Endothelial cell of umbilical vein (primary cell): ENCODE data around the gene RAD9A. TPM values are rescaled to one million over a fixed set of nuclear protein-coding genes. Genes with fewer than 3 reads are reported as not detected.

ENCODE experiments used
- BruUV-seq: library from RNA; stranded (reverse); fragments of 400-500 nt; replicated peaks from 2 replicates; lab custom pipeline; 2021; lab: Mats Ljungman, UMichigan
- CTCF ChIA-PET: fragments of 300-600, 350-600 bp; sonication (Branson Sonifier 250); formaldehyde crosslinking; loops from one replicate; lab custom pipeline; 2021; ENCODE audit warnings: antibody characterized with exemption, inconsistent platforms; lab: Charles Lee
- POLR2A ChIA-PET: fragments of 300-600, 350-600 bp; sonication (Branson Sonifier 250); formaldehyde crosslinking; loops from one replicate; lab custom pipeline; 2021; ENCODE audit warnings: antibody characterized with exemption, inconsistent platforms; lab: Charles Lee
- DNase-seq: peaks from one replicate; pipeline ENCODE4 v3.0.0-alpha.2; 2011; ENCODE audit warnings: low read depth, low spot score
- FAIRE-seq: peaks from 2 replicates; lab custom pipeline; 2011; peaks lifted over from hg19 to GRCh38; lab: Jason Lieb, UNC
- H2AFZ ChIP-seq: 2 replicates; pipeline ENCODE4 v1.6.0; 2012; ENCODE audit warnings: low read depth, low read length, control low read depth, inconsistent platforms
- H3K27ac ChIP-seq: 2 replicates; pipeline ENCODE4 v1.5.1; 2011; ENCODE audit warnings: low read depth, mild to moderate bottlenecking, control low read depth, low read length, moderate library complexity; ENCODE audit not compliant: insufficient read depth
- H3K27me3 ChIP-seq, 2 experiments: 2 replicates each; pipeline versions ENCODE4 v1.6.0 to v1.6.1; 2011; ENCODE audit warnings: low read length in 2 of 2, mixed read lengths in 1 of 2; ENCODE audit not compliant: control insufficient read depth in 2 of 2, insufficient read depth in 2 of 2
- H3K36me3 ChIP-seq, 2 experiments: 2 replicates in 1 of 2; 3 replicates in 1 of 2; pipeline ENCODE4 v1.5.1; 2011; ENCODE audit warnings: low read length in 2 of 2, mild to moderate bottlenecking in 1 of 2, moderate library complexity in 1 of 2; ENCODE audit not compliant: control insufficient read depth in 2 of 2, insufficient read depth in 2 of 2; ENCODE audit errors: extremely low read depth in 1 of 2
- H3K4me1 ChIP-seq: 3 replicates; pipeline ENCODE4 v1.5.1; 2011; ENCODE audit warnings: mild to moderate bottlenecking, low read length; ENCODE audit not compliant: control insufficient read depth, insufficient read depth; ENCODE audit errors: extremely low read depth
- H3K4me2 ChIP-seq: 2 replicates; pipeline ENCODE4 v1.6.1; 2011; ENCODE audit warnings: low read length, control low read depth, mixed read lengths; ENCODE audit not compliant: insufficient read depth
- H3K4me3 ChIP-seq, 3 experiments: fragments of 200-600 bp in 1 of 3; sonication (generic), shearing (Covaris generic) in 1 of 3; replicated peaks in 1 of 3; 2 replicates each; pipeline ENCODE4 v1.5.1; 2011 to 2016; ENCODE audit warnings: control low read depth in 3 of 3, low read length in 3 of 3, mild to moderate bottlenecking in 2 of 3, inconsistent platforms in 1 of 3, low read depth in 1 of 3, moderate library complexity in 1 of 3; ENCODE audit not compliant: insufficient read depth in 1 of 3
- H3K79me2 ChIP-seq: 2 replicates; pipeline ENCODE4 v1.6.0; 2012; ENCODE audit warnings: low read length, inconsistent platforms; ENCODE audit not compliant: control insufficient read depth, insufficient read depth
- H3K9ac ChIP-seq: replicated peaks from 2 replicates; pipeline ENCODE3; 2011; ENCODE audit warnings: low read length, control low read depth; ENCODE audit not compliant: insufficient read depth; ENCODE audit errors: extremely low read depth
- H3K9me1 ChIP-seq: replicated peaks from 3 replicates; pipeline ENCODE4 v1.6.0; 2011; ENCODE audit warnings: mild to moderate bottlenecking, low read length; ENCODE audit not compliant: control insufficient read depth, insufficient read depth; ENCODE audit errors: extremely low read depth
- H3K9me3 ChIP-seq: replicated peaks from 2 replicates; pipeline ENCODE4 v1.5.1; 2012; ENCODE audit warnings: low read length, inconsistent platforms; ENCODE audit not compliant: control insufficient read depth, insufficient read depth
- H4K20me1 ChIP-seq: replicated peaks from 2 replicates; pipeline ENCODE3; 2011; ENCODE audit warnings: mild to moderate bottlenecking, low read length; ENCODE audit not compliant: control insufficient read depth, insufficient read depth; ENCODE audit errors: extremely low read depth
- CTCF ChIP-seq, 2 donors: IDR thresholded peaks; 1 replicate in 1 of 2; 2 replicates in 1 of 2; pipeline ENCODE4 v1.5.1; 2011; ENCODE audit warnings: low read length in 2 of 2, mild to moderate bottlenecking in 2 of 2, moderate library complexity in 2 of 2, control low read depth in 1 of 2, inconsistent platforms in 1 of 2, low read depth in 1 of 2; ENCODE audit not compliant: insufficient read depth in 1 of 2; ENCODE audit errors: extremely low read depth in 1 of 2
- EZH2 ChIP-seq: IDR thresholded peaks from 2 replicates; pipeline ENCODE4 v1.6.1; 2012; ENCODE audit warnings: borderline replicate concordance, low read depth, mild to moderate bottlenecking, moderate library complexity, low read length, inconsistent platforms; ENCODE audit not compliant: severe bottlenecking
- FOS ChIP-seq: IDR thresholded peaks from 2 replicates; pipeline ENCODE4 v1.6.1; 2011; ENCODE audit warnings: mild to moderate bottlenecking, low read length, moderate library complexity, borderline replicate concordance; ENCODE audit not compliant: insufficient read depth
- GATA2 ChIP-seq: IDR thresholded peaks from 2 replicates; pipeline ENCODE4 v1.7.0; 2011; ENCODE audit warnings: low read depth, mild to moderate bottlenecking, moderate library complexity, mixed read lengths, low read length; ENCODE audit not compliant: insufficient read length, insufficient read depth
- JUN ChIP-seq: IDR thresholded peaks from 2 replicates; pipeline ENCODE4 v1.6.1; 2011; ENCODE audit warnings: borderline replicate concordance, low read depth; ENCODE audit not compliant: insufficient read length, insufficient read depth
- MAX ChIP-seq: IDR thresholded peaks from 2 replicates; pipeline ENCODE4 v1.6.1; 2011; ENCODE audit not compliant: insufficient read depth, insufficient read length
- MYC ChIP-seq: IDR thresholded peaks from one replicate; pipeline ENCODE4 v1.6.1; 2011; ENCODE audit warnings: mild to moderate bottlenecking, low read depth, low read length
- POLR2A ChIP-seq: IDR thresholded peaks from 2 replicates; pipeline ENCODE4 v1.6.1; 2012; ENCODE audit warnings: low read depth, mild to moderate bottlenecking, control low read depth, low read length
- POLR2AphosphoS5 ChIP-seq: IDR thresholded peaks from 2 replicates; pipeline ENCODE4 v1.6.1; 2012; ENCODE audit warnings: low read depth, mild to moderate bottlenecking, control low read depth, low read length, moderate library complexity; ENCODE audit not compliant: insufficient read depth
- dilution Hi-C: fragments of 300-500 bp; cut with MboI; formaldehyde crosslinking; loops from one replicate; pipeline ENCODE4 v1.15.0; 2019; ENCODE audit warnings: low sequenced_read_pairs; ENCODE audit not compliant: extremely low pct_ligation_motif_present
- intact Hi-C: fragments of 100-400 bp; cut with micrococcal nuclease; formaldehyde crosslinking; loops from one replicate; pipeline ENCODE4 v1.10.0; 2022
- polyA plus RNA-seq, 4 experiments: library from polyadenylated mRNA; depleted of rRNA in 3 of 4; stranded (reverse) in 3 of 4; unstranded in 1 of 4; fragments of >200 nt; gene quantifications; 2 replicates each; pipeline versions ENCODE4 v1.2.1 to v1.2.3, GENCODE V29; 2011 to 2012; ENCODE audit warnings: missing spikeins in 1 of 4
- total RNA-seq: library from RNA; stranded (reverse); gene quantifications from 2 replicates; pipeline ENCODE4 v1.2.3, GENCODE V29; 2021

RAD9A gene
- total and polyA plus RNA-seq, 2 donors (not counting 3 experiments of a cell fraction or from before 2014, with no cell fraction given): 18.4 to 22.2 TPM

DNA sequence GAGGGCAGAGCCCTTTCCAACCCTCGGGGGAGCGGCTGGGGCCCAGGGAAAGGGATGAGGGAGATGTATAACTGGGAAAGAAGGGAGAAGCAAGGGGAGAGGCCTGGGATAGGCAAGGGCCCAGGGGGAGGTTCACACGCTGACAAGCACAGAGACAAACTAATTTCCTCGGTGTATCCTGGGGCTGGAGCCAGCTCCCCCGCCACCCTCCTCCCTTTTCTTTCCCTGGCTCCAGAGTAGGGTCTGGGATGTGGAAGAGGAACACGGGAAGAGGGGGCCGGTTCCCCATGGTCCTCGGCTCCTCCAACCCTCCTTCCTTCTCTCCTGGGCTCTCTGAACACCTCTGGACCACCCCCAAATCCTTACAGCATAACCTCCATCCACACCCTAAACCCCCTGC, 25.2 kb upstream of the RAD9A start:
- Histone ChIP-seq H3K27ac (no peak overlapping the region), H2AFZ (no peak overlapping the region), H4K20me1 (no peaks in the 10 kb centered on the region), H3K36me3 (no peaks in the 10 kb centered on the region), H3K4me1 (peaks cover 23% of the 10 kb centered on the region), H3K9me1 (no peaks in the 10 kb centered on the region), H3K9ac (no peak overlapping the region), H3K4me3 (no peak overlapping the region), H3K9me3 (no peaks in the 10 kb centered on the region), H3K27me3 (no peaks in the 10 kb centered on the region), H3K4me2 (no peak overlapping the region), H3K79me2 (peaks cover 8% of the 10 kb centered on the region)
- ChIA-PET CTCF (interaction anchor here (0.9 to 2.0 kb wide), 2 partner anchors 15 to 16 kb away, joined by 3 to 6 read pairs; no protein-coding TSS in a partner anchor), POLR2A (no interaction called here)
- DNase-seq (no peak), FAIRE-seq (no peak)
- no TSS peak for BruUV-seq
- intact Hi-C loops (no loop called here), dilution Hi-C loops (no loop called here)
- no peak for TF ChIP-seq MYC
- no peak for TF ChIP-seq JUN
- TF ChIP-seq FOS: no peak
- TF ChIP-seq EZH2: no peak
- no peak for TF ChIP-seq POLR2A
- no peak for TF ChIP-seq POLR2AphosphoS5
- TF ChIP-seq MAX: no peak
- no peak for TF ChIP-seq CTCF (IDR thresholded peaks at IDR 0.05; ENCODE audit: extremely low read depth in 1 of 2, insufficient read depth in 1 of 2, low read depth in 1 of 2, low read length in 2 of 2)
- no peak for TF ChIP-seq GATA2
